Activated T-cell treated with anti-CD3 and anti-CD28 coated beads, Interleukin-2, amount 50 U/mL, for 48 hours (primary cell): ENCODE data around the gene SLIT1.

Experiments
- DNase-seq, 2 experiments: peaks; one replicate each; pipeline ENCODE4 v3.0.0-alpha.2; 2020

SLIT1 gene

GRCh38 chr10:97061423-97061822 lies 124.3 kb downstream of the SLIT1 start:
- no peak for DNase-seq

- no peak for DNase-seq
These were observed 125.2 kb downstream of the SLIT1 start for GRCh38 chr10:97060441-97061084.

DNA sequence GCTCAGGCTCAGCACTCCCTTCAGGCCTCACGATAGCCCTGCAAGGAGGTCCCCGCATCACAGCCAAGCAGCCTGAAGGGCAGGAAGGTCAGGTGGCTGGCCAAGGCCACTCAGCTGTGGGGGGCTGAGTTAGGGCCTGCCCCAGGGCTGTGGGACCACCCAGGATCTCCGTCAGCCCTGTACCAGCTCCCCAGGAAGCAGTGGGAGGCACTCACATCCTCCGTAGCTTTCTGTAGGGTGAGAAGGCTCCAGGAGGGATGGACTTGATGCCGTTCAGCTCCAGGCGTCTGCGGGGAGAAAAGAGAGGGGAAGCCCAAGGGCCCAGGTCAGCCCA lies 125.9 kb downstream of the SLIT1 start:
- DNase-seq = no peak

- no peak for DNase-seq
These were observed 126.5 kb downstream of the SLIT1 start for GRCh38 chr10:97059006-97059871.

GRCh38 chr10:97058521-97058920 lies 127.2 kb downstream of the SLIT1 start:
- DNase-seq = no peak

- DNase-seq = no peak
These were observed 128.1 kb downstream of the SLIT1 start for GRCh38 chr10:97057491-97058235.

DNA sequence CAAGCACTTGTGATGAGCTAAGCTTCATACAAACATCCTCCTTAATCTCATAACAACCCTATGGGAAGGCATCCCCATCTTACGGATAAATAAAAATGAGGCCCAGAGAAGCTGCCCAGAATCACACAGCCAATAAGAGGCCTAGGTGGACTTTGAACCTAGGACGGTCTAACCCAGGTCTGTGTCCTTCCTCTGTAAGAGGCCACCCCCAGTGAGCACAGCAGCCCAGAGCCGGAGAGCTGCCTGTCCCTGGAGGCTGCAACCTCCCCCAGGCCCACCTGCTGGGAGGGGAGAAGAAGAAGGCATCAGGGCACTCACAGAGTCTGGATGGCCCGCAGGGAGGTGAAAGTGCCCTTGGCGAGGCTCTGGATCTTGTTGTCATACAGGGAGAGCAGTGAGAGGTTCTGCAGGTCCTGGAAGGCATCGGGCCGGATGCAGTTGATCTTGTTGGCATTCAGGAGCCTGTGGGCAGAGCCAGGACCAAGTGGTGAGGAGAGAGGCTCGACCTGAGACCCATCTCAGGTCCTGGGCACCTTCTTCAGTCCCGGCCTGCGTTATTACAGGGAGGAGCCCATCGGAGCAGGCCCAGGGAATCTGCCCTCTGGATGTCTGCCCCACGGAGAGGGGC lies 129.6 kb downstream of the SLIT1 start:
- no peak for DNase-seq

DNA sequence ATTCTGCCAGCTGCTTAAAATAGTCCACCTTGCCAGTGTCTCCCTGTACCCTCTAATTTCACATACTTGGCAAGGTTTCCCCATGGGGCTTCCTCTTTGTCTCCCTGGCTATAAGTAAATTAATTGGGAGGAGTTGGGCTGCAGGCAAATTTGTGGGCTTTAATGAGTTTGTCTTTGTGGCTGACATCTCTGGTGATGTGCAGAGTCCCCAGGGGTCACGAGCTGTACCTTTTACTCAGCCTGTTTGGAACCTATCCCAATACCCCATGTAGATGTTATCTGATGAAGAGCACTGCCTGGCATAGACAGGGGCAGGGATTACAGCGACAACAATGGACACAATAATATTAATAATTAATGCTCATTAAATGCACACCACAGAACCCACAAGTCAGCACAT lies 132.5 kb downstream of the SLIT1 start:
- no peak for DNase-seq

DNA sequence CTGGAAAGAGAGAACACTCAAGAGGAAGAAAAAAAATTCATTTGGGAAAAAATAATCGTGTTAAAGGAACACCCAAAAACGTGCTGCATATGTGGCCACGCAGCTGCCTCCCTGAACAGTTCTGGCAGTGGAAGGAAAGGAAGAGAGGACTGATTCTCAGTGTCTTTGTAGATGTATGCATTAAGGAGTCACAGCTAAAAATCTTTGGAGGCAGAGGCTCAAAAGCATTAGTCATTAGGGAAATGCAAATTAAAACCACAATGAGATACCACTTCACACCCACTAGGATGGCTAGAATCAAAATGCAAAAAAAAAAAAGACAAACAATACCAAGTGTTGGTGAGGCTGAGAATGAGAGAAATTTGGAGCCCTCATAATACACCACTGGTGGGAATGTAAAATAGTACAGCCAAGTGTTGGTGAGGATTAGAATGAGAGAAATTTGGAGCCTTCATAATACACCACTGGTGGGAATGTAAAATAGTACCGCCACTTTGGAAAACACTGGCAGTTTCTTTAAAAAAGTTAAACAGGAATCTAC lies 134.7 kb downstream of the SLIT1 start:
- no peak for DNase-seq

DNA sequence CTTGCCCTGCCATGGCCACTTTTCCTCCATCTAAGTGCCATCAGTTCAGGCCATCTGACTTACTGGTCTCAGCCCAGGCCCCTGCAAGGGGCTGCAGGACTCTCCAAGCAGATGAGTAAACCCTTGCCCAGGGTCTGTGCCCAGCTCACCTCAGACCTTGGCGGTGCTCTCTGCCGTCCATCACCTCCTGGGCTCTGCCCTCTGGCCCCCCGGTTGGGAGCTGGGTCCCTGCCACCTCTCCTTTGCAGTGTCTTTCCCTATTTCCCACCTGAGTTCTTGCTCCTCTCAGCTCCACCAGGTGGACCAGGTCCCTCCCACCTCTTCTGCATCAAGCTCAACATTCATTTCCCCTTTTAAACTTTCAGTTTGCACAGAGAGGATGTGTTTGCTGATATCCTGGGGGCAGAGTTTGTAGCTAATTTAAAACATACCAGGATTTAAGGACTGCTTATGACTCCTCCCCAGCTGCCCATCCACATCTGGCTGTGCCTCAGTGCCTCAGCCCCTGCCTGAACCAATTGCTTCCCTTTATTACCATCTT lies 135.5 kb downstream of the SLIT1 start:
- DNase-seq = no peak

DNA sequence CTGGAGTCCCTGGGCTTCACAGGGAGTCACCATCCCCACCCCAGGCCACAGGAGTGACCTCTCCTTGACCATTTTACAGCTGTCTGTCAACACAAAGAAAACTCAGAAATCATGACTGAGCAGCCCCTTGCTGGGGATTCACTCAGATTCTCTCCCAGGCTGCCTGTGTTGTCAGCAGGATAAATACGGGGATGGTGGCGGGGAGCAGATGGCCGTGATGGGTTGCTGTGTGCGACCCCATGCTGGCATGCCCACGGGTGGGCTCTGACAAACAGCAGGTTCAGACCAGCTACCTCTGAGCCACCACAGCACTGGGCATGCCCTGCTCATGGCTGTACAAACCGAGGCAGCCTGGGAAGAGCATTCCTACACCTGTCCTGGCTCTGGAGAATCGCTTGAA lies 136.1 kb downstream of the SLIT1 start:
- DNase-seq = no peak

GRCh38 chr10:97048649-97049427 lies 136.9 kb downstream of the SLIT1 start:
- DNase-seq = no peak

DNA sequence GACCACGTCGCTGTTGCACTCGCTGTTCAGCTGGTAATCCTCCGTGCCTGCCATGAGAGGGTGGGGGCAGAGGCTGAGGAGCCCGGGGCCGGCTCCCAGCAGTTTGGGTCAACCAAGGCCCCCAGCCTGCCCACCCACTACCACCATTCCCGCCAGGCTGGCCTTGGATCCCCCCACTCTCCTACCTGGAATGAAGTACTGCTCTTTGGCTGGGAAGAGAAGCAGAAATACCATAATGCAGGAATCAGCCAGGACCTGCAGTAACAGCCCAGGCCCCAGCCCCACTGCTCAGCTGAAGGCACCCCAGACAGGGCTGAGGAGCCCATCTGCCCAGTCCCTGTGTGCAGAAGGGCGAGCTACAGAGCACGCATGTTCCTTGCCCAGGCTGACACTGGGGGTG lies 138.0 kb downstream of the SLIT1 start:
- DNase-seq = no peak

- DNase-seq = no peak
These were observed 138.5 kb downstream of the SLIT1 start for GRCh38 chr10:97047083-97047736.

DNA sequence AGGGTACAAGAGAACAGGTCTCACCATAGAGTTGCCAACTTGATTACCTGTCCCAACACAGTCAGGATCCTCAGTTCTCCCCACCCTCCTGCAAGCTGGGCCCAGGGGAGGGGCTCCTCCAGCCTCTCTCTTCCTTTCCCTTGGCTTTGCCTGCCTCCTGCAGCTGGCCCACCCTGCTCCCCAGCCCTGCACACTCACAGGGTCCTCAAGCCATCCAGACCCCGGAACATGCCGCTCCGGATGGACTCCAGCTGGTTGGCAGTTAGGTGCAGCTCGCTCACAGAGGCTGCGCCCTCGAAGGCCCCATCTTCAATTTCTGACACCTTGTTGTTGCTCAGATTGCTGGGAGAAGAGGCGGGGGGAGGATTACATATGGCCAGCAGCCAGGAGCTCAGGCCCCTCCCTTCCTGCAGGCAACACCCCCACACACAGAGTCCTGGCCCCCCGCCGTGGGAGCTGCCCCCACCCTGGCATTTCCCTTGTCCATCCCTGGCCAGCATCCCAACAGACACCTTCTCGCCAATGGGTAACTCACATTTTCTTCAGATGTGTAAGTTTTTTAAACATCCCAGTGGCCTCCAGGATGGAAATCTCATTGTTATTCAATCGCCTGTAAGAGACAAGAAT lies 139.2 kb downstream of the SLIT1 start:
- no peak for DNase-seq

DNA sequence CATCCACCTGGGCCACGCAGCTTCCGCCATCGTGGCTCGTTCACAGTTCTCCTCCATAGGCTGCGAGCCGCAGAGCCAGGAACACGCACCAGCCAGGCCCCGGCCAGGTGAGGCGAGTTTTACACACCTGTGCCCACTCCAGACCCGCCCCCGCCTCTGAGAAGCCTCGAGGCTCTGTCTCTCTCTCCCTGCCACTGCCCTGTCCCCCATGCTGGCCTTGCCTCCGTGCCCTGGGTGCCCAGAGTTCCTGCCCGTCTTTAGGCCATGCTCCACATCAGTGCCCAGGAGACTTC lies 142.2 kb downstream of the SLIT1 start:
- no peak for DNase-seq

GRCh38 chr10:97042716-97043562 lies 142.8 kb downstream of the SLIT1 start:
- no peak for DNase-seq

- DNase-seq = no peak
These were observed 143.7 kb downstream of the SLIT1 start for GRCh38 chr10:97042081-97042480.

- DNase-seq = no peak
These were observed 145.1 kb downstream of the SLIT1 start for GRCh38 chr10:97040706-97041105.

GRCh38 chr10:97040248-97040584 lies 145.5 kb downstream of the SLIT1 start:
- no peak for DNase-seq
